Superior temporal gyrus (tissue), 1 donor: ENCODE results near the gene NOL6.
"Not testable (repeated sequence)": the region's sequence is repeated elsewhere in the genome, so short reads cannot be mapped to it uniquely, and the experiment has no call there.

Source experiments
- DNase-seq: peaks from one replicate; pipeline ENCODE4 v3.0.0-alpha.2; 2016; ENCODE audit errors: extremely low spot score

Gene NOL6, protein sequence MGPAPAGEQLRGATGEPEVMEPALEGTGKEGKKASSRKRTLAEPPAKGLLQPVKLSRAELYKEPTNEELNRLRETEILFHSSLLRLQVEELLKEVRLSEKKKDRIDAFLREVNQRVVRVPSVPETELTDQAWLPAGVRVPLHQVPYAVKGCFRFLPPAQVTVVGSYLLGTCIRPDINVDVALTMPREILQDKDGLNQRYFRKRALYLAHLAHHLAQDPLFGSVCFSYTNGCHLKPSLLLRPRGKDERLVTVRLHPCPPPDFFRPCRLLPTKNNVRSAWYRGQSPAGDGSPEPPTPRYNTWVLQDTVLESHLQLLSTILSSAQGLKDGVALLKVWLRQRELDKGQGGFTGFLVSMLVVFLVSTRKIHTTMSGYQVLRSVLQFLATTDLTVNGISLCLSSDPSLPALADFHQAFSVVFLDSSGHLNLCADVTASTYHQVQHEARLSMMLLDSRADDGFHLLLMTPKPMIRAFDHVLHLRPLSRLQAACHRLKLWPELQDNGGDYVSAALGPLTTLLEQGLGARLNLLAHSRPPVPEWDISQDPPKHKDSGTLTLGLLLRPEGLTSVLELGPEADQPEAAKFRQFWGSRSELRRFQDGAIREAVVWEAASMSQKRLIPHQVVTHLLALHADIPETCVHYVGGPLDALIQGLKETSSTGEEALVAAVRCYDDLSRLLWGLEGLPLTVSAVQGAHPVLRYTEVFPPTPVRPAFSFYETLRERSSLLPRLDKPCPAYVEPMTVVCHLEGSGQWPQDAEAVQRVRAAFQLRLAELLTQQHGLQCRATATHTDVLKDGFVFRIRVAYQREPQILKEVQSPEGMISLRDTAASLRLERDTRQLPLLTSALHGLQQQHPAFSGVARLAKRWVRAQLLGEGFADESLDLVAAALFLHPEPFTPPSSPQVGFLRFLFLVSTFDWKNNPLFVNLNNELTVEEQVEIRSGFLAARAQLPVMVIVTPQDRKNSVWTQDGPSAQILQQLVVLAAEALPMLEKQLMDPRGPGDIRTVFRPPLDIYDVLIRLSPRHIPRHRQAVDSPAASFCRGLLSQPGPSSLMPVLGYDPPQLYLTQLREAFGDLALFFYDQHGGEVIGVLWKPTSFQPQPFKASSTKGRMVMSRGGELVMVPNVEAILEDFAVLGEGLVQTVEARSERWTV

DNA sequence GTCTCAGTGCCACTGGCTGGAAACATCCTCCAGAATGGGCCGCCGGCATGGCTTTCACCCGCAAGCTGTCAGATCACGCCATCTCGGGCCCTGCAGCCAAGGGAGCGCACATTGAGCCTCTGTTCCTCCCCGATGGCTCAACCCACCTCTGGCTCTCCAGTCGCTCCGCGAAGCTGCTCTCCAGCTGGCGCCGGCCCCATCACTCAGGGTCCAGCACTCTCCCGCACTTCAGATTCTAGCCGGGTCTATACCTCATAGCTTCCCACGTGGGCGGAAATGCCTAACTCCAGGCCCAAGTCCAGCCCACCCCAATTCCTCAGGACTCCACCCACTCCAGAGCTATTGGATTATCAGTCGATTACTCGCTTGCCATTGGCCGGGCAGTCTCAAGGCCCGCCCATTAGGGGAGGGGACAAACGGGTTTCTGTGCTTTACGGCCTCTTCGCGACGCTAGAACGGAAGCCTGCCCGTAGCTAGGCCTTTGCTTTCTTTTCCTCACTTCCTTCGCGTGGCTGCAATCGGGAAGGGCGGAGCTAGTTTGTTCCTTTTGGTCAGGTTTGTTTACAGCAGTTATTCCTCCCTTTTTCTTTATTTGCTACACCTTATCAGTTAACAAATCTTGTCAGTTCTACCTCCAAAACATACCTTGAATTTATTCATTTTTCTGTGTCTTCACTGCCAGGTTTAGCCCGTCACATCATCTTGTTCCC, at the start of gene NOL6:
Gene NOL6 (minus strand): TSS at position 282 of the 710 bp plus-strand sequence. CDS start 82 bp downstream, at position 200.
- peak; percentile 100 for DNase-seq

DNA sequence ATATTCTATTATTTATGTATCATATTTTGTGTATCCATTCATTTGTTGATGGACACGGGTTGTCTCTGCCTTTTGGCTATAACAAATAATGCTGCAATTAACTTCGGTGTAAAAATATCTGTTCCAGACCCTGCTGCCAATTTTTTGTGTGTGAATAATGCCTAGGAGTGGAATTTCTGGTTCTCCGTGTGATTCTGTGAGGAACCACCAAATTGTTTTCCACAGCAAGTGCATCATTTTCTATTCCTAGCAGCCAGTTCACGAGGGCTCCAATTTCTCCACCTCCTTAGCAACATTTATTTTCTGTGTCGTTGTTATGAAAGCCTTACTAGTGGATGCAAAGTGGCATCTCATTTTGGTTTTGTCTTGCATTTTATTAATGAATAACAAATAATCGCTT, 48.1 kb upstream of the NOL6 start:
- DNase-seq, result not testable (repeated sequence)

DNA sequence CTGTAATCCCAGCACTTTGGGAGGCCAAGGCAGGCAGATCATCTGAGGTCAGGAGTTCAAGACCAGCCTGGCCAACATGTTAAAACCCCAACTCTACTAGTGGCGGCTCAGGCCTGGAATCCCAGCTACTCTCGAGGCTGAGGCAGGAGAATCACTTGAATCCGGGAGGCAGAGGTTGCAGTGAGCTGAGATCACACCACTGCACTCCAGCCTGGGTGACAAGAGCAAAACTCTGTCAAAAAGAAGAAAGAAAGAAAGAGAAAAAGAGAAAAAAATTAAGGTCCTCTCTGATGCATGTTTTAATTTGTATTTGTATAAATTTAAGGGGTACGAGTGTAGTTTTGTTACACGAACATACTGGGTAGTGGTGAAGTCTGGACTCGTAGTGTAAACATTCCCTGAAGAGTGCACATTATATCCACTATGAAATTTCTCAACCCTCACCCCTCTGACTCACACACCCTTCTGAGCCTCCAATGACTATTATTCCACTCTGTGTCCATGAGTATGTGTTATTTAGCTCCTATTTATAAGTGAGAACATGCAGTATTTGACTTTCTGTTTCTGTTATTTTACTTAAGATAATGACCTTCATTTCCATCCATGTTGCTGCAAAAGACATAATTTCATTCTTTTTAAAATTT, 44.3 kb upstream of the NOL6 start:
- not testable (repeated sequence) for DNase-seq

DNA sequence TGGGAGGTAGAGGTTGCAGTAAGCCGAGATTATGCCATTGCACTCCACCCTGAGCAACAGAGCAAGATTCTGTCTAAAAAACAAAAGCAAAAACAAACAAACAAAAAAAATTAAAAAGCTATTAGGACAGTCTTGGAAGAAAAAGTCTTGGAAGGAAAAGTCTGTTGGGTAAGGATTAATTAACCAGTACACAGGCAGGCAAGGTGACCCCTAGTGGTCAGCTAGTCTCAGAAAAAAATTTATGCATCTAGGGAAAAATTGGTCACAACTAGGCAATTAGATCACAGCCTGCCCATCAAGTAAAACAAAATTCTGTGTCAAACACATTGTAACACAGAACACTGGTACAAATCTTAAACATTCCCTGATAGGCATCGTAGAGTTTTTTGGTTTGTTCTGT, 43.6 kb upstream of the NOL6 start:
- peak; percentile 74 for DNase-seq

DNA sequence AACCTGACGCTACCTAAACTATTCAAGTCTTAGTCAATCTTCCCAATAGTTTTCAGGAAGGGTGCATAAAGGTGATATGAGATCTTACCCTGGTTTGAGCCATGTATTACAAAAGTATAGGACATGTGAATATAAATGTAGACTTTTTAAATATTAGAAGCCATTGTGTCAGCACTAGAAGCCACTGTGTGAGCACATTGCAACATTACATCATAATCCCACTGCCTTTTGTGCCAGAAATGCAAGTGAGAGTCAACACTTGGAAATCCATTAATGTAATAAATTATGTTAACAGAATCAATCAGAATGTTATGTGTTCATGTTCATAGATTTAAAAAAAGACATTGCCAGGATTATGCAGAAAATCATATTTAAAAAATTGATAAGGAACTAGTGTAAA, 42.7 kb upstream of the NOL6 start:
- DNase-seq, result not testable (repeated sequence)

DNA sequence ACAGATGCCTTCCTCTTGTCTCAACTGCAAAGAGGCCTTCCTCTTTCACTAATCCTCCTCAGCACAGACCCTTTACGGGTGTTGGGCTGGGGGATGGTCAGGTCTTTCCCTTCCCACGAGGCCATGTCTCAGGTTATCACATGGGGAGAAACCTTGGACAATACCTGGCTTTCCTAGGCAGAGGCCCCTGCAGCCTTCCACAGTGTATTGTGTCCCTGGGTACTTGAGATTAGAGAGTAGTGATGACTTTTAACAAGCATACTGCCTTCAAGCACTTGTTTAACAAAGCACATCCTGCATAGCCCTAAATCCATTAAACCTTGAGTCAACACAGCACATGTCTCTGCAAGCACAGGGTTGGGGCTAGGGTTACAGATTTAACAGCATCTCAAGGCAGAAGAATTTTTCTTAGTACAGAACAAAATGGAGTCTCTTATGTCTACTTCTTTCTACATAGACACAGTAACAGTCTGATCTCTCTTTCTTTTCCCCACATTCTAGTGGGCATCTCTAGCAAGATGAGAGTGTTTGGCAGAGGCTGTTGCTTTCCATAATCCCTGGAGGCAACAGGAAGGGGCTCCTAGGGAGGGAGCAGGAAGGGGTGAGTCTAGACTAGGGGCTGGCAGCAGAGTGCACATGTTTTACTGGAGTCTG, 41.7 kb upstream of the NOL6 start:
- not testable (repeated sequence) for DNase-seq

DNA sequence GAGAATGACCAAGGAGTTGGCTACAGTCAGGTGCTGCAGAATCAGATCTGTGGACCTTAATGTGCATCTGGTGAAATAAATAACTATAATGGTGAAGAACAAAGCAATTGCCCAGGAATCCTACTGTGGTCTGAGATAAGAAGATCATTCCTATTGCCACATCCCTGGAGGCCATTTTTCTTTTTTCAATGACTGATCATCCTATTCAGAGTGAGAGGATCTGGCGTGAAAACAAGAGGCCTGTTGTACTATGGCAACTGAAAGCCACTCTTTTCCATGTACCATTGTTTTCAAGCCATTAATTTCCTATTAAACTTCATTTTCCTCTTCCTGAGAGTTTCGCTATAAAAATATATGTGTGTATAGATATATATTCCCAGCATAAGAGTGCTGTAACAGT, 38.8 kb upstream of the NOL6 start:
- peak; percentile 71 for DNase-seq

DNA sequence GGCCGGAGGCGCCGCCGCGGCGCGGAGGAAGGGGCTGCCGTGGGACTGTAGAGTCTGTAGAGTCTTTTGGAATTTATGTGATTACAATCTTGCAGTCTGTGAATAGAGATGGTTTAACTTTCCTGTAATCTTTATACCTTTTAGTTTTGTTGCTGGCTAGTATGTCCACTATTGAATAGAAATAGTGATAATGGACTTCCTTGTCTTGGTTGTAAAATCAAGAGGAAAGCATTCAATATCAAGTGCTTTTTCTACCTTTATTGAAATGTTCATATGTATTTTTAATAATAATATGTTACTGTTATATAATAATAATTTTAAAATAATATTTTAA, 37.4 kb upstream of the NOL6 start:
- not testable (repeated sequence) for DNase-seq

DNA sequence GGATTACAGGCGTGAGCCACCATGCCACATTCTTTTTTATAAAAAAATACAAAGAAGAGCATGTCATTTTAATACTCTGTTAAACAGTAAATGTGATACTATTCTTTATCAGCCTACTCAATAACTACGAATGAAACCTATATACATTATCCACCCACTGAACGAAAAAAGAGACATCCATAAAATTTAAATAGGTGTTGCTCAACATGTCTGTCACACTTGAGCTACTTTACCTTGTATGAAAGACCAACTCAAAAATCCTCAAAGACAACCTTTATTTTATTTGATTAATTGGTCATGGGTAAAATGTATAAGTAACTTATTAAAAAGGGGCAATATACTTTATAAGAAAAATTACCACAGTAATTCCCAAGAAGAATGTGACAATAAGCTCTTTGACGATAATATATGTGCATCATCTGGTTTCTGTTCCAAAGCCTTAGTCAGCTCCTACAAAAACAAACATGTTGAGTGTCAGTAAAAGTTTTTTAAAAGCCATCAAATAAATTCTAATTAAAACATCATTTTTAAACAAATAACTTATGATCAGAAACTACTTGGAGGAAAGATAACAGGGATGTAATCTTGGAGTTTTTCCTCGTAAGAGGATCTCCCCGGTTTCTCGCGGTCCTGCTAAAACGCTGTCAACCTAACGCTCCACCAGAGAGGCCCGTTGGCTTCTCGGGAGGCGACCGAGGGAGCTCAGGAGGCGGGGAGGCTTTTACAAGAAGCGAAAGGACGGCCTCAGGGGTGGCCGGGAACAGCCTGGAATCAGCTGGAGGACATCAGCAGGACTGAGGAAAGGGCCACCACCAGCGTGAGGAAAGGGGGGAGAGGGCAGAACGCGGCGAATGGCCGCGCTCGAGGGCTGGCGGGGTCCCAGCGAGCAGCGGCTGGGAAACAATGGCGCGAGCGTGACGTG, 36.8 kb upstream of the NOL6 start:
- DNase-seq, result peak; percentile 83

DNA sequence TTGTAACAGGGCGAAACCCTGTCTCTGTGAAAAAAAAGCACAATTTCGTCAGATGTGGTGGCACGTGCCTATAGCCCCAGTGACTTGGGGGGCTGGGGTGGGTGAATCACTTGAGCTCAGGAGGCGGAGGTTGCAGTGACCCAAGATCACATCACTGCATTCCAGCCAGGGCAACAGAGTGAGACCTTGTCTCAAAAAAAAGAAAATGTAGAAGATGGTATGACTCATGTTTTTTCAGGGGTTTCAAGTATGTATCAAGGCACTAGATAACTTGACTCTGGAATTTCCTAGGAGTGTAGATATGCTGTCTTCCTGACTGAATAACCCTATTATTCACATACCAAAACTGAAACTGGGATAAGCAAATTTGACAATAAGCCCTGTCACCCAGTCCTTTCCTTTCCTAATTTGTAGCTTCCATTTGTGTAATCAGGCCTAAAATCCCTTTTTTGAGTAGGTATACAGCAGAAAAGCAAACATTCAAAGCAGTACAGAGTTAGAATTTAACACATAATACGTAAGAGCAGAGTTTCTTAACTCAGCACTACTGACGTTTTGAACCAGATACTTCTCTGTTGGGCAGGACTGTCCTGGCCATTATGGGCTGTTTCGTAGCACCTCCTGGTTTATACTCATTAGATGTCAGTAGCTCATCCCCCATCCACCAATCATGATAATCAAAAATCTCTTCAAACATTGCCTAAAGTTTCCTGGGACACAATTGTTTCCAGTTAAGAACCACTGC, 33.1 kb upstream of the NOL6 start:
- no peak for DNase-seq

DNA sequence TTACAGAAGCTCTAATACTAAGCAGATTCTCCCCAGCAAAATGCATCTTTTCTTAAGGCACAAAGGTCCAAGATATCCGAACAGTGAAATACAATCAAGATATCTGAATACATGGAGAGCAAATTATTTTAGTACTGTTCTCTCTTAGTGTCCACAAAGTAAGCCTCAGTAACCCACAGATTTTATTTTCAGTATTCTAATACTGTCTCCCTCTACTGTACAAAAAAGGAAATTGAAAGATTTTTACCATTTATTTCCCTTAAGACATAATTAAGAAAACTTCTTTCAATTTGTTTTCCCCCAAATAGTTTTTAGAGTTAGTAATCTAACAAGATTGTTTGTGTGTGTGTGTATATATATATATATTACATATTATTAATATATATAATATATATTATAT, 24.7 kb upstream of the NOL6 start:
- no peak for DNase-seq

DNA sequence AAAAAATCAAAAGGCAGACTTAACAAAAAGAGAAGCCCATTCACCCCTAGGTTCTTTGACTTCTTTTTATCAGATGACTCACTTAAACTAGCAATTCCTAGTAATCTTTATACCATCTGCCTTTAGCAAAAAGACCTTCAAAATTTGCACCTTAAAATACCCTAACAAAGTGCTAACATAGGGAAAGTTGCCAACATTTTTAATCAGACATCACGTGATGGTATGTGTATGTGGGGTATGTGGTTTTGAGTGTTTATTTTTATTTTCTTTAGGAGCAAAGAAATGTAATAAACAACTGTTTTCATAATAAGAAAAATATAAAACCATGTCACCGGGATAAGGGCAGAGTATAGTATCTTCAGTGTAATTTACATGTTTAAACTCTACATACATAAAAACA, 20.1 kb upstream of the NOL6 start:
- DNase-seq, result not testable (repeated sequence)

DNA sequence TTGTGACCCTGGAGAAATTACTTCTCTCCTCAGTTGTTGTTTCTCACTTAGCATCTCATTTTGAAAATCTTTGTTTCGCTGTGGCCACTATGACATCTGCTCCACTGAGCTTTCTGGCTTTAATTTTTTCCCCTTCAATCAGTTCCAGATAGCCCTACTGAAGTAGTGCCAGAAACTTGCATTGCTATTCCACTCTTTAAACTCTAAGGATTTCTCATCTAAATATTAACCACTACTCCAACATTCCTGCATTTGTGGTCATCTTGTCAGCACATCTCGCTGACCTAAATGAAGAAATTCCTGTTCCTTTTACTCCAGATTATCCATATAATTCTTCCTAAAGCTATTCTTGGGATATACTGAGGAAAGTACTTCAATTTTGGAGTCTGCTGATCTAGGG, 15.3 kb upstream of the NOL6 start:
- DNase-seq, result no peak

DNA sequence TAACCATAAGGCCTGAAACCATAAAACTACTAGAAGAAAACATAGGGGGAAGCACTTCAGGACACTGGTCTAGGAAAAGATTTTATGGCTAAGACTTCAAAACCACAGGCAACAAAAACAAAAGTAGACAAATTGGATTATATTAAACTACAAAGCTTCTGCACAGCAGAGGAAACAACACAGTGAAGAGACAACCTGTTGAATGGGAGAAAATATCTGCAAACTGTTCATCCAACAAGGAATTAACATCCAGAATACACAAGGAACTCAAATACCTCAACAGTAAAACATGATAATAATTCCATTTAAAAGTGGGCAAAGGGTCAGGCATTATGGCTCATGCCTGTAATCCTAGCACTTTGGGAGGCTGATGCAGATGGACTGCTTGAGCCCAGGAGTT, 11.6 kb upstream of the NOL6 start:
- DNase-seq, result not testable (repeated sequence)

DNA sequence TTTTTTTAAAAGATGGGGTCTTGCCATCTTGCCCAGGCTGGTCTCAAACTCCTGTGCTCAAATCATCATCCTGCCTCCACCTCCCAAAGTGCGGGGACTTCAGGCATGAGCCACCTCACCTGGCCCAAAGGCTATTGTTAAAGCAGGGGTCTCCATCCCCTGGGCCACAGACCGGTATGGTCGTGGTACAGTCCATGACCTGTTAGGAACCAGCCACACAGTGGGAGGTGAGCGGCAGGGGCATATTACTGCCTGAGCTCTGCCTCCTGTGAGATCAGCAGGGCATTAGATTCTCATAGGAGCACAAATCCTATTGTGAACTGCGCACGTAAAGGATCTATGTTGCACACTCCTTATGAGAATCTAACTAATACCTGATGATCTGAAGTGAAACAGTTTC, 7.3 kb upstream of the NOL6 start:
- no peak for DNase-seq

DNA sequence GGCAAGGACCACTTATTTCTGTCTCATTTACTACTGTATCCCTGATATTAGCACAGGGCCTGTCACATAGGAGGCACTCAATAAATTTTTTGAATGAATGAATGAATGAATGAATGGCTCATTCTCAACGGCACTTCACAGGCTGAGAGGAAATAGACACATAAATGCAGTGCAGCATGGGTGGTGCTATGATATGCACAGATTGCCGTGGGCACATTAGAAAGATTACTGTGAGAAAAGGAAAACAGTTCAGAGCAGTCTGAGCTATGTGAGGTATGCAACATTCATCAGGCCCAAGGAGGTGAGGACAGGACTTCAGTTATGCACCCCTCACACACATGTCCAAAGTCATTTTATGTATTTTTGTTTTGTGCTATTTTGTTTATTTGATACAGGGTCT, 6.4 kb upstream of the NOL6 start:
- DNase-seq, result no peak

DNA sequence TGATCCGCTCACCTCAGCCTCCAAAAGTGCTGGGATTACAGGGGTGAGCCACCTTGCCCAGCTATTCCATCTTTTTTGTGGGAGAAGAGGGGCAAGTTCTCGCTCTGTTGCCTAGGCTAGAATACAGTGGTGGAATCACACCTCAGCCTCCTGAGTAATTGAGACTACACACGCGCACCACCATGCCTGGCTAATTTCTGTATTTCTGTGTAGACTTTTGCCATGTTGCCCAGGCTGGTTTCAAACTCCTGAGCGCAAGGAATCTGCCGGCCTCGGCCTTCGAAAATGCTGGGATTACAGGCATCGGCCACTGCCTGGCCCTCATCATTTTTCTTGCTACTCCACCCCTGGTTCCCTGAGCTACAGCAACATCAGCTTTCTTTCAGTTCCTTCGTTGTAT, 2.8 kb upstream of the NOL6 start:
- DNase-seq, result no peak

DNA sequence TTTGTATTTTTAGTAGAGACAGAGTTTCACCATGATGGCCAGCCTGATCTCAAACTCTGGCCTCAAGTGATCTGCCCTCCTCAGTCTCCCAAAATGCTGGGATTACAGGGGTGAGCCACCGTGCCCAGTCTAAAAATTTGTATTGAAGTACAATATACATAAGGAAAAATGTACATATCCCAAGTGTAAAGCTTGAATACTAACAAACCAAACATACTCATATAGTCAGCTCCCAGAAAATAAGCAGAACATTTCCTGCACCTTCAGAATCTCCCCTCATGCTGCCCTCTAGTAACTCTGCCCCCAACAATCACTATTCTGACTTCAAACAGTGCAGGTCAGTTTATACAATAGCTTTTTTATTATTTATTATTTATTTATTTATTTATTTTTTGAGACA, 1.6 kb upstream of the NOL6 start:
- DNase-seq, result no peak
